HG03060 (cell line): Measurements from ENCODE around the gene NDUFS6.

Experiments
- ATAC-seq: cut with Tn5 transposase; IDR thresholded peaks from one replicate; pipeline ENCODE4 v1.9.1; 2021; ENCODE audit warnings: low read depth, moderate number of reproducible peaks; ENCODE audit not compliant: unreplicated experiment

The NDUFS6 gene

GRCh38 chr5:1765141-1765879 lies 35.9 kb upstream of the NDUFS6 start:
- ATAC-seq, result no peak

GRCh38 chr5:1765880-1766235 lies 35.3 kb upstream of the NDUFS6 start:
- no peak for ATAC-seq

- ATAC-seq, result no peak
Measured at GRCh38 chr5:1767524-1768282, 33.5 kb upstream of the NDUFS6 start.

GRCh38 chr5:1768283-1769000 lies 32.8 kb upstream of the NDUFS6 start:
- no peak for ATAC-seq

- no peak for ATAC-seq
Measured at GRCh38 chr5:1769017-1769640, 32.1 kb upstream of the NDUFS6 start.

- ATAC-seq, result no peak
Measured at GRCh38 chr5:1769752-1770442, 31.3 kb upstream of the NDUFS6 start.

GRCh38 chr5:1770443-1770802 lies 30.8 kb upstream of the NDUFS6 start:
- ATAC-seq, result no peak

- no peak for ATAC-seq
Measured at GRCh38 chr5:1771149-1772065, 29.8 kb upstream of the NDUFS6 start.

GRCh38 chr5:1772634-1773033 lies 28.6 kb upstream of the NDUFS6 start:
- ATAC-seq, result no peak

- ATAC-seq, result no peak
Measured at GRCh38 chr5:1776831-1777230, 24.4 kb upstream of the NDUFS6 start.

- no peak for ATAC-seq
Measured at GRCh38 chr5:1777281-1778137, 23.7 kb upstream of the NDUFS6 start.

- no peak for ATAC-seq
Measured at GRCh38 chr5:1778138-1779020, 22.8 kb upstream of the NDUFS6 start.

- no peak for ATAC-seq
Measured at GRCh38 chr5:1779021-1779680, 22.1 kb upstream of the NDUFS6 start.

- ATAC-seq, result no peak
Measured at GRCh38 chr5:1779782-1780613, 21.2 kb upstream of the NDUFS6 start.

GRCh38 chr5:1780614-1780930 lies 20.6 kb upstream of the NDUFS6 start:
- no peak for ATAC-seq

- ATAC-seq, result no peak
Measured at GRCh38 chr5:1781107-1781506, 20.1 kb upstream of the NDUFS6 start.
